ENCODE measurements around the gene ITK. TPM values are rescaled to one million over a fixed set of nuclear protein-coding genes. Genes with fewer than 3 reads are reported as not detected.
"Not testable (repeated sequence)": the region's sequence is repeated elsewhere in the genome, so short reads cannot be mapped to it uniquely, and the experiment has no call there.

The ITK gene
- total and polyA plus RNA-seq, 2 donors from 2014 or later: 0.11 to 14.0 TPM

GRCh38 chr5:157241483-157241882 is 60.8 kb downstream of the ITK start:
- intact Hi-C loops (cut with DNase I): no loop called here
- H3K27me3 ChIP-seq (ENCODE audit: control insufficient read depth, insufficient read depth, low read length): no peaks in the 10 kb centered on the region
- no peak for TF ChIP-seq CTCF (IDR thresholded peaks at IDR 0.05; ENCODE audit: borderline replicate concordance, extremely low read depth, insufficient read depth)
- no peaks in the 10 kb centered on the region for H3K36me3 ChIP-seq (ENCODE audit: control insufficient read depth in 2 of 3, insufficient read depth in 3 of 3, low read length in 3 of 3)
- H3K4me1 ChIP-seq (ENCODE audit: control insufficient read depth in 2 of 3, insufficient read depth in 2 of 3, low read depth in 1 of 3, low read length in 3 of 3): no peaks in the 10 kb centered on the region
- FAIRE-seq: no peak
- DNase-seq: no peak
- no peak overlapping the region for H3K9ac ChIP-seq (ENCODE audit: low read length in 3 of 3)
- H3K4me3 ChIP-seq (ENCODE audit: low read length in 3 of 3): no peak overlapping the region
- H3K9me3 ChIP-seq (ENCODE audit: control insufficient read depth in 2 of 3, insufficient read depth in 1 of 3, low read length in 3 of 3): no peaks in the 10 kb centered on the region
- H3K27ac ChIP-seq (ENCODE audit: low read depth in 2 of 2, low read length in 2 of 2): no peak overlapping the region

- DNase-seq; H3K27me3 ChIP-seq (ENCODE audit: control insufficient read depth, insufficient read depth, low read length); H3K9ac ChIP-seq (ENCODE audit: low read length in 3 of 3); H3K36me3 ChIP-seq (ENCODE audit: control insufficient read depth in 2 of 3, insufficient read depth in 3 of 3, low read length in 3 of 3); FAIRE-seq; H3K4me1 ChIP-seq (ENCODE audit: control insufficient read depth in 2 of 3, insufficient read depth in 2 of 3, low read depth in 1 of 3, low read length in 3 of 3); intact Hi-C loops (cut with DNase I); H3K9me3 ChIP-seq (ENCODE audit: control insufficient read depth in 2 of 3, insufficient read depth in 1 of 3, low read length in 3 of 3); H3K4me3 ChIP-seq (ENCODE audit: low read length in 3 of 3); H3K27ac ChIP-seq (ENCODE audit: low read depth in 2 of 2, low read length in 2 of 2): not testable (repeated sequence)
Measured at GRCh38 chr5:157244704-157245103, 64.1 kb downstream of the ITK start.

GRCh38 chr5:157245476-157245875 is 64.8 kb downstream of the ITK start:
- Histone ChIP-seq H3K27me3 (ENCODE audit: control insufficient read depth, insufficient read depth, low read length) (no peaks in the 10 kb centered on the region), H3K9ac (ENCODE audit: low read length in 3 of 3) (no peak overlapping the region), H3K27ac (ENCODE audit: low read depth in 2 of 2, low read length in 2 of 2) (no peak overlapping the region), H3K4me1 (ENCODE audit: control insufficient read depth in 2 of 3, insufficient read depth in 2 of 3, low read depth in 1 of 3, low read length in 3 of 3) (no peaks in the 10 kb centered on the region), H3K4me3 (ENCODE audit: low read length in 3 of 3) (no peak overlapping the region), H3K36me3 (ENCODE audit: control insufficient read depth in 2 of 3, insufficient read depth in 3 of 3, low read length in 3 of 3) (no peaks in the 10 kb centered on the region), H3K9me3 (ENCODE audit: control insufficient read depth in 2 of 3, insufficient read depth in 1 of 3, low read length in 3 of 3) (no peaks in the 10 kb centered on the region)
- no peak for DNase-seq
- no peak for FAIRE-seq
- intact Hi-C loops (cut with DNase I): no loop called here
- TF ChIP-seq CTCF (IDR thresholded peaks at IDR 0.05; ENCODE audit: borderline replicate concordance, extremely low read depth, insufficient read depth): no peak

- no peaks in the 10 kb centered on the region for H3K36me3 ChIP-seq (ENCODE audit: control insufficient read depth in 2 of 3, insufficient read depth in 3 of 3, low read length in 3 of 3)
- TF ChIP-seq CTCF (IDR thresholded peaks at IDR 0.05; ENCODE audit: borderline replicate concordance, extremely low read depth, insufficient read depth): no peak
- H3K27me3 ChIP-seq (ENCODE audit: control insufficient read depth, insufficient read depth, low read length): no peaks in the 10 kb centered on the region
- no peak overlapping the region for H3K27ac ChIP-seq (ENCODE audit: low read depth in 2 of 2, low read length in 2 of 2)
- DNase-seq (no peak), FAIRE-seq (no peak)
- H3K9ac ChIP-seq (ENCODE audit: low read length in 3 of 3): no peak overlapping the region
- intact Hi-C loops (cut with DNase I): no loop called here
- H3K4me1 ChIP-seq (ENCODE audit: control insufficient read depth in 2 of 3, insufficient read depth in 2 of 3, low read depth in 1 of 3, low read length in 3 of 3): no peaks in the 10 kb centered on the region
- H3K4me3 ChIP-seq (ENCODE audit: low read length in 3 of 3): no peak overlapping the region
- no peaks in the 10 kb centered on the region for H3K9me3 ChIP-seq (ENCODE audit: control insufficient read depth in 2 of 3, insufficient read depth in 1 of 3, low read length in 3 of 3)
Measured at GRCh38 chr5:157245886-157246285, 65.2 kb downstream of the ITK start.
